OCI-LY3 (cell line): ENCODE results near the gene HAO2.

Experiments
- H2AFZ ChIP-seq: fragments of 200-600, 300-600 bp; shearing (Covaris generic); 2 replicates; pipeline ENCODE4 v1.6.0; 2014; ENCODE audit warnings: antibody characterized with exemption, low read depth, low read length
- H3K27ac ChIP-seq: fragments of 200-600, 300-600 bp; sonication (generic); 2 replicates; pipeline ENCODE4 v1.5.1; 2014; ENCODE audit warnings: mild to moderate bottlenecking, low read length, moderate library complexity, mixed read lengths
- H3K27me3 ChIP-seq: fragments of 200-600, 300-600 bp; sonication (generic); 2 replicates; pipeline ENCODE4 v1.6.1; 2014; ENCODE audit warnings: low read depth, low read length, mixed read lengths
- H3K36me3 ChIP-seq: fragments of 200-600, 300-600 bp; sonication (generic); replicated peaks from 2 replicates; pipeline ENCODE3; 2014; ENCODE audit warnings: low read depth, low read length, mixed read lengths
- H3K4me1 ChIP-seq: fragments of 300-600, 200-600 bp; sonication (generic); 2 replicates; pipeline ENCODE4 v1.6.1; 2014; ENCODE audit warnings: low read length, mixed read lengths
- H3K4me2 ChIP-seq: fragments of 200-600, 300-600 bp; sonication (generic); 2 replicates; pipeline ENCODE4 v1.6.1; 2014; ENCODE audit warnings: low read length, mixed read lengths
- H3K4me3 ChIP-seq: fragments of 300-600, 200-600 bp; sonication (generic); 2 replicates; pipeline ENCODE4 v1.5.1; 2014; ENCODE audit warnings: antibody characterized with exemption, mild to moderate bottlenecking, low read length, moderate library complexity
- H3K79me2 ChIP-seq: fragments of 300-600, 200-600 bp; shearing (Covaris generic); 2 replicates; pipeline ENCODE4 v1.6.1; 2014; ENCODE audit warnings: mild to moderate bottlenecking, low read length, mixed read lengths
- H3K9ac ChIP-seq: fragments of 300-600, 200-600 bp; shearing (Covaris generic); 2 replicates; pipeline ENCODE4 v1.6.0; 2014; ENCODE audit warnings: mild to moderate bottlenecking, low read length, moderate library complexity
- H3K9me3 ChIP-seq: fragments of 200-600, 300-600 bp; shearing (Covaris generic); 2 replicates; pipeline ENCODE4 v1.6.1; 2014; ENCODE audit warnings: low read length, mixed read lengths; ENCODE audit not compliant: insufficient read depth
- H4K20me1 ChIP-seq: fragments of 200-600, 300-600 bp; sonication (generic); 2 replicates; pipeline ENCODE4 v1.6.1; 2016; ENCODE audit warnings: low read length, mixed read lengths; ENCODE audit not compliant: insufficient read depth
- CTCF ChIP-seq: fragments of 200-600, 300-600 bp; sonication (generic); IDR thresholded peaks from 2 replicates; pipeline ENCODE4 v1.5.1; 2014; ENCODE audit warnings: antibody characterized with exemption, low read length, low read depth
- EZH2phosphoT487 ChIP-seq: fragments of 200-600 bp; shearing (Covaris generic); IDR thresholded peaks from 2 replicates; pipeline ENCODE4 v1.6.1; 2018; ENCODE audit warnings: antibody characterized with exemption, mixed run types, low read depth

HAO2 gene

GRCh38 chr1:119385650-119386049 is 17.1 kb downstream of the HAO2 start:
- H3K9me3 ChIP-seq, result no peaks in the 10 kb centered on the region
- H3K27me3 ChIP-seq, result peaks cover 8% of the 10 kb centered on the region; the same call in 1 of the 2 replicates
- no peak overlapping the region for H3K4me3 ChIP-seq
- no peaks in the 10 kb centered on the region for H4K20me1 ChIP-seq
- no peak overlapping the region for H3K4me2 ChIP-seq
- no peak overlapping the region for H2AFZ ChIP-seq
- no peaks in the 10 kb centered on the region for H3K36me3 ChIP-seq
- H3K27ac ChIP-seq, result no peak overlapping the region
- H3K4me1 ChIP-seq, result no peaks in the 10 kb centered on the region
- H3K79me2 ChIP-seq, result no peaks in the 10 kb centered on the region
- TF ChIP-seq CTCF, result no peak
- no peak for TF ChIP-seq EZH2phosphoT487
- no peak overlapping the region for H3K9ac ChIP-seq

GRCh38 chr1:119387858-119388257 is 19.3 kb downstream of the HAO2 start:
- Histone ChIP-seq H3K9ac (no peak overlapping the region), H4K20me1 (no peaks in the 10 kb centered on the region), H3K27me3 (peaks cover 8% of the 10 kb centered on the region; the same call in 1 of the 2 replicates), H3K9me3 (no peaks in the 10 kb centered on the region), H3K27ac (no peak overlapping the region), H3K79me2 (no peaks in the 10 kb centered on the region), H2AFZ (no peak overlapping the region), H3K4me3 (no peak overlapping the region), H3K36me3 (no peaks in the 10 kb centered on the region), H3K4me2 (no peak overlapping the region), H3K4me1 (no peaks in the 10 kb centered on the region)
- TF ChIP-seq EZH2phosphoT487 (no peak), CTCF (no peak)

GRCh38 chr1:119388450-119388849 is 19.9 kb downstream of the HAO2 start:
- Histone ChIP-seq H2AFZ (no peak overlapping the region), H3K79me2 (no peaks in the 10 kb centered on the region), H3K9me3 (no peaks in the 10 kb centered on the region), H3K4me2 (no peak overlapping the region), H3K27me3 (peaks cover 8% of the 10 kb centered on the region; the same call in 1 of the 2 replicates), H3K9ac (no peak overlapping the region), H3K4me1 (no peaks in the 10 kb centered on the region), H4K20me1 (no peaks in the 10 kb centered on the region), H3K4me3 (no peak overlapping the region), H3K27ac (no peak overlapping the region), H3K36me3 (no peaks in the 10 kb centered on the region)
- TF ChIP-seq CTCF, result no peak
- TF ChIP-seq EZH2phosphoT487, result no peak

GRCh38 chr1:119390526-119390925 is 21.9 kb downstream of the HAO2 start:
- Histone ChIP-seq H3K27me3 (peaks cover 8% of the 10 kb centered on the region; the same call in 1 of the 2 replicates), H2AFZ (no peak overlapping the region), H3K4me2 (no peak overlapping the region), H3K9ac (no peak overlapping the region), H3K4me1 (no peaks in the 10 kb centered on the region), H3K36me3 (no peaks in the 10 kb centered on the region), H3K9me3 (no peaks in the 10 kb centered on the region), H4K20me1 (no peaks in the 10 kb centered on the region), H3K4me3 (no peak overlapping the region), H3K27ac (no peak overlapping the region), H3K79me2 (no peaks in the 10 kb centered on the region)
- no peak for TF ChIP-seq CTCF
- TF ChIP-seq EZH2phosphoT487, result no peak
